Measurements from ENCODE around the gene MINDY4.
"Not testable (repeated sequence)": the region's sequence is repeated elsewhere in the genome, so short reads cannot be mapped to it uniquely, and the experiment has no call there.

Gene MINDY4

GRCh38 chr7:30805081-30805691 lies 34.0 kb downstream of the MINDY4 start:
- no peak for DNase-seq

- DNase-seq = no peak
These were observed 34.7 kb downstream of the MINDY4 start for GRCh38 chr7:30805931-30806330.

- DNase-seq = not testable (repeated sequence)
These were observed 36.3 kb downstream of the MINDY4 start for GRCh38 chr7:30807477-30807876.

GRCh38 chr7:30807941-30808340 lies 36.7 kb downstream of the MINDY4 start:
- not testable (repeated sequence) for DNase-seq

- no peak for DNase-seq
These were observed 39.8 kb downstream of the MINDY4 start for GRCh38 chr7:30810986-30811385.

- no peak for DNase-seq
These were observed 41.5 kb downstream of the MINDY4 start for GRCh38 chr7:30812676-30813075.

- no peak for DNase-seq
These were observed 42.2 kb downstream of the MINDY4 start for GRCh38 chr7:30813466-30813865.

- DNase-seq = no peak
These were observed 43.6 kb downstream of the MINDY4 start for GRCh38 chr7:30814700-30815387.

- DNase-seq = no peak
These were observed 44.2 kb downstream of the MINDY4 start for GRCh38 chr7:30815388-30815854.

- no peak for DNase-seq
These were observed 44.9 kb downstream of the MINDY4 start for GRCh38 chr7:30815951-30816644.

- no peak for DNase-seq
These were observed 45.6 kb downstream of the MINDY4 start for GRCh38 chr7:30816645-30817370.

- no peak for DNase-seq
These were observed 46.2 kb downstream of the MINDY4 start for GRCh38 chr7:30817371-30817767.

GRCh38 chr7:30824821-30825720 lies 53.9 kb downstream of the MINDY4 start:
- no peak for DNase-seq

- no peak for DNase-seq
These were observed 55.0 kb downstream of the MINDY4 start for GRCh38 chr7:30826181-30826580.

- DNase-seq = no peak
These were observed 57.4 kb downstream of the MINDY4 start for GRCh38 chr7:30828591-30828990.

GRCh38 chr7:30829471-30829870 lies 58.3 kb downstream of the MINDY4 start:
- DNase-seq = no peak

GRCh38 chr7:30831227-30831626 lies 60.0 kb downstream of the MINDY4 start:
- DNase-seq = no peak

- no peak for DNase-seq
These were observed 60.7 kb downstream of the MINDY4 start for GRCh38 chr7:30831936-30832335.

GRCh38 chr7:30834017-30834674 lies 62.9 kb downstream of the MINDY4 start:
- not testable (repeated sequence) for DNase-seq

GRCh38 chr7:30835396-30835915 lies 64.2 kb downstream of the MINDY4 start:
- no peak for DNase-seq

GRCh38 chr7:30836991-30837390 lies 65.8 kb downstream of the MINDY4 start:
- no peak for DNase-seq
